K562 (cell line): Measurements from ENCODE around the gene KCND3. TPM values are rescaled to one million over a fixed set of nuclear protein-coding genes. Genes with fewer than 3 reads are reported as not detected.

Source experiments
- ATAC-seq: fragments of 200-7000 bp; cut with Tn5 transposase; 3 replicates; pipeline ENCODE4 v1.9.1; 2020; ENCODE audit warnings: moderate library complexity
- BruUV-seq: library from RNA; stranded (reverse); fragments of 400-500 nt; replicated peaks from 2 replicates; lab custom pipeline; 2021; lab: Mats Ljungman, UMichigan
- CTCF ChIA-PET: fragments of 300-600 bp; formaldehyde crosslinking; extraction: SDS; loops from one replicate; lab custom pipeline; 2021; ENCODE audit warnings: low intra/inter-chr PET ratio; lab: Yijun Ruan, JAX
- POLR2A ChIA-PET: fragments of 300-600, 350-650 bp; sonication (Branson Sonifier 250); formaldehyde crosslinking; extraction: SDS; loops from one replicate; lab custom pipeline; 2021; ENCODE audit warnings: antibody characterized with exemption, inconsistent platforms; lab: Yijun Ruan, JAX
- DNase-seq, 4 experiments: peaks; one replicate each; pipeline versions ENCODE4 v3.0.0 to v3.0.0-alpha.2; 2011 to 2018; ENCODE audit warnings: low spot score in 3 of 4, mixed read lengths in 3 of 4; ENCODE audit errors: extremely low read depth in 1 of 4
- FAIRE-seq: peaks from 2 replicates; lab custom pipeline; 2011; peaks lifted over from hg19 to GRCh38; lab: Jason Lieb, UNC
- H2AFZ ChIP-seq: 2 replicates; pipeline ENCODE4 v1.6.0; 2011; ENCODE audit warnings: low read depth, low read length, control low read depth, inconsistent platforms
- H3K27ac ChIP-seq: fragments of 200-600 bp; 3 replicates; pipeline ENCODE4 v1.8.0; 2011; ENCODE audit warnings: low read depth, mild to moderate bottlenecking, control low read depth, inconsistent platforms, low read length, moderate library complexity, mixed read lengths; ENCODE audit errors: extremely low read depth
- H3K27me3 ChIP-seq, 2 experiments: fragments of 300-600 bp in 1 of 2; 2 replicates in 1 of 2; 3 replicates in 1 of 2; pipeline versions ENCODE4 v1.6.0 to v1.8.0; 2011; ENCODE audit warnings: inconsistent platforms in 2 of 2, low read length in 2 of 2, mild to moderate bottlenecking in 1 of 2, mixed read lengths in 1 of 2, moderate library complexity in 1 of 2; ENCODE audit not compliant: control insufficient read depth in 2 of 2, insufficient read depth in 2 of 2
- H3K36me3 ChIP-seq: fragments of 300-600 bp; 3 replicates; pipeline ENCODE4 v1.8.0; 2011; ENCODE audit warnings: mild to moderate bottlenecking, low read length, inconsistent platforms; ENCODE audit not compliant: control insufficient read depth, insufficient read depth
- H3K4me1 ChIP-seq, 2 experiments: fragments of 200-600 bp in 1 of 2; replicated peaks in 1 of 2; 2 replicates in 1 of 2; 3 replicates in 1 of 2; pipeline versions ENCODE4 v1.5.1 to v1.8.0; 2011; ENCODE audit warnings: inconsistent platforms in 2 of 2, low read length in 2 of 2, mild to moderate bottlenecking in 1 of 2, mixed read lengths in 1 of 2, moderate library complexity in 1 of 2; ENCODE audit not compliant: control insufficient read depth in 2 of 2, insufficient read depth in 2 of 2
- H3K4me2 ChIP-seq: 2 replicates; pipeline ENCODE4 v1.6.1; 2011; ENCODE audit warnings: low read length, control low read depth, inconsistent platforms, mixed read lengths; ENCODE audit not compliant: insufficient read depth
- H3K4me3 ChIP-seq: fragments of 200-600 bp; sonication (generic), shearing (Covaris generic); 2 replicates; pipeline ENCODE4 v1.5.1; 2016; ENCODE audit warnings: control low read depth, inconsistent platforms
- H3K79me2 ChIP-seq: fragments of 200-600 bp; 3 replicates; pipeline ENCODE4 v1.8.0; 2011; ENCODE audit warnings: low read length, inconsistent platforms; ENCODE audit not compliant: control insufficient read depth, insufficient read depth
- H3K9ac ChIP-seq, 2 experiments: 2 replicates each; pipeline versions ENCODE4 v1.6.0 to v1.6.1; 2011; ENCODE audit warnings: low read depth in 2 of 2, low read length in 2 of 2, control low read depth in 1 of 2, inconsistent platforms in 1 of 2, mild to moderate bottlenecking in 1 of 2, mixed read lengths in 1 of 2; ENCODE audit not compliant: insufficient read depth in 1 of 2
- H3K9me1 ChIP-seq: one replicate; pipeline ENCODE4 v1.6.0; 2011; ENCODE audit warnings: inconsistent platforms, mild to moderate bottlenecking, low read length, moderate library complexity; ENCODE audit not compliant: control insufficient read depth, insufficient read depth
- H3K9me3 ChIP-seq: replicated peaks from 2 replicates; pipeline ENCODE4 v1.5.1; 2011; ENCODE audit warnings: low read depth, low read length, inconsistent platforms; ENCODE audit not compliant: control insufficient read depth, insufficient read depth
- H4K20me1 ChIP-seq: replicated peaks from 2 replicates; pipeline ENCODE4 v1.6.1; 2011; ENCODE audit warnings: low read length, inconsistent platforms, mixed read lengths; ENCODE audit not compliant: control insufficient read depth, insufficient read depth
- GATA2 ChIP-seq: sonication (generic); formaldehyde crosslinking; IDR thresholded peaks from 2 replicates; pipeline ENCODE4 v1.4.0; 2020; ENCODE audit warnings: mild to moderate bottlenecking, missing genetic modification reagents
- YBX1 ChIP-seq: fragments of 450-650 bp; IDR thresholded peaks from 2 replicates; pipeline ENCODE4 v1.7.1; 2016; ENCODE audit warnings: mild to moderate bottlenecking
- ZC3H11A ChIP-seq: IDR thresholded peaks from 2 replicates; pipeline ENCODE4 v1.6.1; 2012; ENCODE audit warnings: low read depth, low read length, improper control_type of control experiment
- ZFPM2 ChIP-seq: fragments of 250-450 bp; sonication (Bioruptor Pico); IDR thresholded peaks from 2 replicates; pipeline ENCODE4 v1.5.1; 2022; ENCODE audit warnings: mild to moderate bottlenecking
- ZNF384 ChIP-seq: IDR thresholded peaks from 2 replicates; pipeline ENCODE4 v1.6.1; 2012; ENCODE audit warnings: low read depth, low read length, improper control_type of control experiment
- WGBS: fragments of 100-300 bp; shearing (Covaris generic); methylation state at CpG from one replicate; pipeline ENCODE4 v1.1.6; 2016; ENCODE audit warnings: low coverage, mixed read lengths; ENCODE audit not compliant: insufficient coverage; ENCODE audit errors: missing lambda C conversion rate; 5-methylcytosine and 5-hydroxymethylcytosine counted together
- in situ Hi-C: fragments of 300-500 bp; cut with MboI; formaldehyde crosslinking; loops from 4 replicates; pipeline ENCODE4 v1.15.0; 2018; ENCODE audit warnings: inconsistent platforms, mixed read lengths
- intact Hi-C: fragments of 100-400 bp; cut with micrococcal nuclease; formaldehyde crosslinking; loops from 2 replicates; pipeline ENCODE4 v1.14.2; 2022
- polyA plus RNA-seq, 8 experiments: library from polyadenylated mRNA; depleted of rRNA in 4 of 8; stranded (reverse) in 5 of 8; unstranded in 3 of 8; fragments of >200 nt; fragmentation: Nextera tagmentation in 2 of 8; fragmentation: Illumina TruSeq in 1 of 8; extraction: Ambion mirVana in 2 of 8; extraction: Trizol in 1 of 8; gene quantifications; 2 replicates each; pipeline versions ENCODE4 v1.2.1 to v1.2.3, GENCODE V29; 2011 to 2014; ENCODE audit warnings: inconsistent platforms in 1 of 8, missing spikeins in 1 of 8
- total RNA-seq, 7 experiments: library from RNA; depleted of rRNA in 6 of 7; stranded (reverse); fragments of >200 nt in 6 of 7; fragmentation: Illumina TruSeq in 2 of 7; extraction: Trizol in 2 of 7; gene quantifications; 2 replicates each; pipeline versions ENCODE4 v1.2.1 to v1.2.3, GENCODE V29; 2011 to 2021; ENCODE audit warnings: low replicate concordance in 1 of 7
- TF ChIP-seq, protein P1 (sequence below): sonication (generic); IDR thresholded peaks from 2 replicates; pipeline ENCODE4 v1.6.1; 2016
- TF ChIP-seq, protein P2 (sequence below): fragments of 450-650 bp; IDR thresholded peaks from 2 replicates; pipeline ENCODE4 v1.6.1; 2016; ENCODE audit warnings: low read depth
- TF ChIP-seq, protein P3 (sequence below): fragments of 450-650 bp; IDR thresholded peaks from 2 replicates; pipeline ENCODE4 v1.6.1; 2018; ENCODE audit warnings: mild to moderate bottlenecking, low read depth; ENCODE audit not compliant: partially characterized antibody

The KCND3 gene
- total and polyA plus RNA-seq, 9 of the 15 experiments (the other 6 are each of a cell fraction or from before 2014, with no cell fraction given) = not detected

DNA sequence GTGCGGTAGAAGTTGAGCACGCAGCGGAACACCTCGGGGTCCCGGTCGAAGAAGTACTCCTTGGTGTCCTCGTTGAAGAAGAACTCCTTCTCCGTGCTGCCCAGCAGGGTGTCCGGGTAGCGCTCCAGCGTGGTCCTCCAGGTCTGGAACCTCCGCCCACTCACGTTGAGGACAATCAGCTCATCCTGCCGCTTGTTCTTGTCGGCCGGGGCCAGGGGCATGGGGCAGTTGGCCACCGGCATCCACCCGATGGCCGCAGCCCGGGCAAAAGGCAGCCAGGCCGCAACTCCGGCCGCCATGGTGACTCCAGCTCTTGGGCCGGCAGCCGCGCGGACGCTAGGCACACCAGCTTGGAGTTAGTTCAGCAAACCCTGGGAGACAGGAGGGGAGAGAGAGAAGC is 7.0 kb downstream of the KCND3 start:
- no TSS peak for BruUV-seq
- Histone ChIP-seq H3K4me1 (peaks cover 0 to 4% of the 10 kb centered on the region in 2 experiments; a peak in 1 of 5 replicates), H3K9ac (no peak overlapping the region), H3K79me2 (no peaks in the 10 kb centered on the region), H2AFZ (no peak overlapping the region), H3K4me3 (no peak overlapping the region), H4K20me1 (peaks cover 7% of the 10 kb centered on the region), H3K4me2 (no peak overlapping the region), H3K9me1 (no peaks in the 10 kb centered on the region), H3K36me3 (no peaks in the 10 kb centered on the region), H3K27me3 (peaks cover 28 to 33% of the 10 kb centered on the region in 2 experiments), H3K9me3 (no peaks in the 10 kb centered on the region), H3K27ac (no peak overlapping the region)
- ChIA-PET POLR2A (no interaction called here), CTCF (no interaction called here)
- 5% methylated on average over 22 of the region's 28 CpGs for whole genome bisulfite sequencing
- in situ Hi-C loops (no loop called here), intact Hi-C loops (no loop called here)
- DNase-seq = no peak
- ATAC-seq = no peak
- no peak for TF ChIP-seq YBX1
- TF ChIP-seq, protein P1, sequence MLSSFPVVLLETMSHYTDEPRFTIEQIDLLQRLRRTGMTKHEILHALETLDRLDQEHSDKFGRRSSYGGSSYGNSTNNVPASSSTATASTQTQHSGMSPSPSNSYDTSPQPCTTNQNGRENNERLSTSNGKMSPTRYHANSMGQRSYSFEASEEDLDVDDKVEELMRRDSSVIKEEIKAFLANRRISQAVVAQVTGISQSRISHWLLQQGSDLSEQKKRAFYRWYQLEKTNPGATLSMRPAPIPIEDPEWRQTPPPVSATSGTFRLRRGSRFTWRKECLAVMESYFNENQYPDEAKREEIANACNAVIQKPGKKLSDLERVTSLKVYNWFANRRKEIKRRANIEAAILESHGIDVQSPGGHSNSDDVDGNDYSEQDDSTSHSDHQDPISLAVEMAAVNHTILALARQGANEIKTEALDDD = no peak
- TF ChIP-seq ZFPM2 = no peak
- TF ChIP-seq, protein P2, sequence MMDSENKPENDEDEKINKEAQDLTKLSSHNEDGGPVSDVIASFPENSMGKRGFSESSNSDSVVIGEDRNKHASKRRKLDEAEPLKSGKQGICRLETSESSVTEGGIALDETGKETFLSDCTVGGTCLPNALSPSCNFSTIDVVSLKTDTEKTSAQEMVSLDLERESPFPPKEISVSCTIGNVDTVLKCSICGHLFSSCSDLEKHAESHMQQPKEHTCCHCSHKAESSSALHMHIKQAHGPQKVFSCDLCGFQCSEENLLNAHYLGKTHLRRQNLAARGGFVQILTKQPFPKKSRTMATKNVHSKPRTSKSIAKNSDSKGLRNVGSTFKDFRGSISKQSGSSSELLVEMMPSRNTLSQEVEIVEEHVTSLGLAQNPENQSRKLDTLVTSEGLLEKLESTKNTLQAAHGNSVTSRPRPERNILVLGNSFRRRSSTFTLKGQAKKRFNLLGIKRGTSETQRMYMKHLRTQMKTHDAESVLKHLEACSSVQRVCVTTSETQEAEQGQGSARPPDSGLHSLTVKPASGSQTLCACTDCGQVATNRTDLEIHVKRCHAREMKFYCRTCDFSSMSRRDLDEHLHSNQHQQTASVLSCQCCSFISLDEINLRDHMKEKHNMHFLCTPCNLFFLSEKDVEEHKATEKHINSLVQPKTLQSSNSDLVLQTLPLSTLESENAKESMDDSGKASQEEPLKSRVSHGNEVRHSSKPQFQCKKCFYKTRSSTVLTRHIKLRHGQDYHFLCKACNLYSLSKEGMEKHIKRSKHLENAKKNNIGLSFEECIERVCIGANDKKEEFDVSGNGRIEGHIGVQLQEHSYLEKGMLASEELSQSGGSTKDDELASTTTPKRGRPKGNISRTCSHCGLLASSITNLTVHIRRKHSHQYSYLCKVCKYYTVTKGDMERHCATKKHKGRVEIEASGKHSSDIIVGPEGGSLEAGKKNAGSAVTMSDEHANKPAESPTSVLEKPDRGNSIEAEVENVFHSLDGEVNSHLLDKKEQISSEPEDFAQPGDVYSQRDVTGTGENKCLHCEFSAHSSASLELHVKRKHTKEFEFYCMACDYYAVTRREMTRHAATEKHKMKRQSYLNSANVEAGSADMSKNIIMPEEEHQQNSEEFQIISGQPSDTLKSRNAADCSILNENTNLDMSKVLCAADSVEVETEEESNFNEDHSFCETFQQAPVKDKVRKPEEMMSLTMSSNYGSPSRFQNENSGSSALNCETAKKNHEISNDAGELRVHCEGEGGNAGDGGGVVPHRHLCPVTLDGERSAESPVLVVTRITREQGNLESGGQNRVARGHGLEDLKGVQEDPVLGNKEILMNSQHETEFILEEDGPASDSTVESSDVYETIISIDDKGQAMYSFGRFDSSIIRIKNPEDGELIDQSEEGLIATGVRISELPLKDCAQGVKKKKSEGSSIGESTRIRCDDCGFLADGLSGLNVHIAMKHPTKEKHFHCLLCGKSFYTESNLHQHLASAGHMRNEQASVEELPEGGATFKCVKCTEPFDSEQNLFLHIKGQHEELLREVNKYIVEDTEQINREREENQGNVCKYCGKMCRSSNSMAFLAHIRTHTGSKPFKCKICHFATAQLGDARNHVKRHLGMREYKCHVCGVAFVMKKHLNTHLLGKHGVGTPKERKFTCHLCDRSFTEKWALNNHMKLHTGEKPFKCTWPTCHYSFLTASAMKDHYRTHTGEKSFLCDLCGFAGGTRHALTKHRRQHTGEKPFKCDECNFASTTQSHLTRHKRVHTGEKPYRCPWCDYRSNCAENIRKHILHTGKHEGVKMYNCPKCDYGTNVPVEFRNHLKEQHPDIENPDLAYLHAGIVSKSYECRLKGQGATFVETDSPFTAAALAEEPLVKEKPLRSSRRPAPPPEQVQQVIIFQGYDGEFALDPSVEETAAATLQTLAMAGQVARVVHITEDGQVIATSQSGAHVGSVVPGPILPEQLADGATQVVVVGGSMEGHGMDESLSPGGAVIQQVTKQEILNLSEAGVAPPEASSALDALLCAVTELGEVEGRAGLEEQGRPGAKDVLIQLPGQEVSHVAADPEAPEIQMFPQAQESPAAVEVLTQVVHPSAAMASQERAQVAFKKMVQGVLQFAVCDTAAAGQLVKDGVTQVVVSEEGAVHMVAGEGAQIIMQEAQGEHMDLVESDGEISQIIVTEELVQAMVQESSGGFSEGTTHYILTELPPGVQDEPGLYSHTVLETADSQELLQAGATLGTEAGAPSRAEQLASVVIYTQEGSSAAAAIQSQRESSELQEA = no peak
- no peak for TF ChIP-seq ZC3H11A
- no peak for TF ChIP-seq ZNF384
- TF ChIP-seq GATA2 (CRISPR knock-in tag) = no peak
- TF ChIP-seq, protein P3, sequence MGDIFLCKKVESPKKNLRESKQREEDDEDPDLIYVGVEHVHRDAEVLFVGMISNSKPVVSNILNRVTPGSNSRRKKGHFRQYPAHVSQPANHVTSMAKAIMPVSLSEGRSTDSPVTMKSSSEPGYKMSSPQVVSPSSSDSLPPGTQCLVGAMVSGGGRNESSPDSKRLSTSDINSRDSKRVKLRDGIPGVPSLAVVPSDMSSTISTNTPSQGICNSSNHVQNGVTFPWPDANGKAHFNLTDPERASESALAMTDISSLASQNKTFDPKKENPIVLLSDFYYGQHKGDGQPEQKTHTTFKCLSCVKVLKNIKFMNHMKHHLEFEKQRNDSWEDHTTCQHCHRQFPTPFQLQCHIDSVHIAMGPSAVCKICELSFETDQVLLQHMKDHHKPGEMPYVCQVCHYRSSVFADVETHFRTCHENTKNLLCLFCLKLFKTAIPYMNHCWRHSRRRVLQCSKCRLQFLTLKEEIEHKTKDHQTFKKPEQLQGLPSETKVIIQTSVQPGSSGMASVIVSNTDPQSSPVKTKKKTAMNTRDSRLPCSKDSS = no peak
- FAIRE-seq = no peak
